Liver (tissue), 9 donors: ENCODE data around the gene NLRP14. TPM values are rescaled to one million over a fixed set of nuclear protein-coding genes. Genes with fewer than 3 reads are reported as not detected.
A peak's percentile ranks its signal among the peaks of the same experiment; 100 is the strongest.

ENCODE experiments used
- DNase-seq: peaks from one replicate; pipeline ENCODE4 v3.0.0-alpha.2; 2017; ENCODE audit warnings: low spot score
- H3K27ac ChIP-seq, 2 donors: one replicate each; pipeline ENCODE4 v1.7.0; 2013; ENCODE audit warnings: inconsistent platforms in 2 of 2, low read length in 2 of 2, control low read depth in 1 of 2, low read depth in 1 of 2, mild to moderate bottlenecking in 1 of 2
- H3K27me3 ChIP-seq, 4 donors: one replicate each; pipeline versions ENCODE4 v1.6.1 to v1.7.0; 2013; ENCODE audit warnings: low read length in 3 of 4, inconsistent platforms in 1 of 4, mild to moderate bottlenecking in 1 of 4, moderate library complexity in 1 of 4; ENCODE audit not compliant: control insufficient read depth in 4 of 4, insufficient read depth in 4 of 4
- H3K36me3 ChIP-seq, 4 donors: one replicate each; pipeline versions ENCODE4 v1.6.1 to v1.7.0; 2013; ENCODE audit warnings: low read length in 3 of 4, mild to moderate bottlenecking in 3 of 4, low read depth in 1 of 4, moderate library complexity in 1 of 4; ENCODE audit not compliant: control insufficient read depth in 4 of 4, insufficient read depth in 3 of 4
- H3K4me1 ChIP-seq, 4 donors: one replicate each; pipeline versions ENCODE4 v1.6.1 to v1.7.0; 2013; ENCODE audit warnings: low read length in 3 of 4, mild to moderate bottlenecking in 3 of 4, moderate library complexity in 1 of 4; ENCODE audit not compliant: control insufficient read depth in 4 of 4, insufficient read depth in 4 of 4
- H3K4me3 ChIP-seq, 3 donors: one replicate each; pipeline versions ENCODE4 v1.6.1 to v1.7.0; 2013; ENCODE audit warnings: low read length in 3 of 3, control low read depth in 1 of 3, low read depth in 1 of 3, mild to moderate bottlenecking in 1 of 3
- H3K9ac ChIP-seq, 2 donors: one replicate each; pipeline ENCODE4 v1.7.0; 2013; ENCODE audit warnings: low read length in 2 of 2, mild to moderate bottlenecking in 2 of 2, moderate library complexity in 2 of 2, control low read depth in 1 of 2, low read depth in 1 of 2
- H3K9me3 ChIP-seq, 4 donors: one replicate each; pipeline versions ENCODE4 v1.6.1 to v1.7.0; 2013; ENCODE audit warnings: low read length in 3 of 4; ENCODE audit not compliant: control insufficient read depth in 4 of 4
- FOXA1 ChIP-seq: IDR thresholded peaks from 2 replicates; pipeline ENCODE4 v1.6.1; 2016; ENCODE audit warnings: antibody characterized with exemption
- FOXA2 ChIP-seq: IDR thresholded peaks from 2 replicates; pipeline ENCODE4 v1.6.1; 2016; ENCODE audit warnings: antibody characterized with exemption
- HNF4A ChIP-seq, 2 donors: conservative IDR thresholded peaks; 2 replicates each; pipeline ENCODE4 v1.6.1; 2016; ENCODE audit warnings: antibody characterized with exemption in 2 of 2, mild to moderate bottlenecking in 2 of 2
- HNF4G ChIP-seq: IDR thresholded peaks from 2 replicates; pipeline ENCODE4 v1.6.1; 2016; ENCODE audit warnings: antibody characterized with exemption
- JUND ChIP-seq, 2 donors: IDR thresholded peaks; 2 replicates each; pipeline ENCODE4 v1.6.1; 2016; ENCODE audit warnings: antibody characterized with exemption in 2 of 2
- MAX ChIP-seq: IDR thresholded peaks from 2 replicates; pipeline ENCODE4 v1.6.1; 2016; ENCODE audit warnings: antibody characterized with exemption
- NR2F2 ChIP-seq: IDR thresholded peaks from 2 replicates; pipeline ENCODE4 v1.6.1; 2016; ENCODE audit warnings: antibody characterized with exemption
- RAD21 ChIP-seq, 2 donors: IDR thresholded peaks; 2 replicates each; pipeline ENCODE4 v1.6.1; 2016; ENCODE audit warnings: antibody characterized with exemption in 2 of 2, mild to moderate bottlenecking in 2 of 2
- TAF1 ChIP-seq: conservative IDR thresholded peaks from 2 replicates; pipeline ENCODE4 v1.6.1; 2016; ENCODE audit warnings: antibody characterized with exemption, mild to moderate bottlenecking
- YY1 ChIP-seq: IDR thresholded peaks from 2 replicates; pipeline ENCODE4 v1.6.1; 2016; ENCODE audit warnings: antibody characterized with exemption, mild to moderate bottlenecking
- WGBS: extraction: QIAGEN DNeasy Blood & Tissue Kit; methylation state at CpG from one replicate; pipeline ENCODE4 v1.1.7; 2013; 5-methylcytosine and 5-hydroxymethylcytosine counted together
- polyA plus RNA-seq, 2 donors: library from polyadenylated mRNA; stranded (reverse) in 1 of 2; unstranded in 1 of 2; fragments of 200-250 nt in 1 of 2; fragments of >200 nt in 1 of 2; fragmentation: Nextera tagmentation in 1 of 2; extraction: Ambion mirVana in 1 of 2; gene quantifications; one replicate each; pipeline versions ENCODE4 v1.2.1 to v1.2.3, GENCODE V29; 2013 to 2015
- total RNA-seq, 2 donors: library from RNA; depleted of rRNA; stranded (reverse); fragments of >200 nt; gene quantifications; one replicate each; pipeline ENCODE4 v1.2.3, GENCODE V29; 2014
- TF ChIP-seq, protein P1 (sequence below): IDR thresholded peaks from 2 replicates; pipeline ENCODE4 v1.6.1; 2016; ENCODE audit warnings: antibody characterized with exemption
- TF ChIP-seq, protein P2 (sequence below): fragments of 150-350 bp; IDR thresholded peaks from 2 replicates; pipeline ENCODE4 v1.5.1; 2017; ENCODE audit warnings: improper control_type of control experiment, low read depth, low read length; ENCODE audit not compliant: missing input control
- TF ChIP-seq, protein P3 (sequence below): IDR thresholded peaks from 2 replicates; pipeline ENCODE4 v1.6.1; 2016; ENCODE audit warnings: antibody characterized with exemption, mild to moderate bottlenecking
- TF ChIP-seq, protein P4 (sequence below): IDR thresholded peaks from 2 replicates; pipeline ENCODE4 v1.6.1; 2016; ENCODE audit warnings: antibody characterized with exemption
- donor health status: healthy.
- donor health status: healthy.
- donor health status: healthy.
- donor health status: healthy.
- donor health status: healthy.

Gene NLRP14
- total and polyA plus RNA-seq, 4 donors = 0.02 to 0.50 (median 0.34) TPM

DNA sequence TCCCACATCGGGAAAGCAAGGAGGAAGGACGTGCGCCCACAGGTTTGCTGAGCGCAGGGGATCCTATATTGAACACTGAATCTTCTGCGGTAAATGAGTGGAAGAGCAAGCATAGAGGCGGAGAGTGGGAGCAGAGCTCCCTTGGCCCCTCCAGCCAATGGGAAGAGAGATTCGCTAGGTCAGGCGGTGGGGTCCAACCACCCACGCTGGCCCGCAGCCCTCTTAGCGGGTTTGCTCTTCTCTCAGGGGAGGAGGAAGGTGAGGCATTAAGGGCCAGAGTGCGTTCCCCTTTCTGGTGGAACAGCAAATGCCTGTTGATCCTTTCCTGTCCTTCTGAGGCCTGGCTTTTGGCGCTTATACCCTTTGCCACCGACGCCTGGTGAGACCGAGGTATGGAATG, 10.6 kb downstream of the NLRP14 start:
- H3K4me1 ChIP-seq = peaks cover 3 to 28% (median 15%) of the 10 kb centered on the region in 4 donors
- 92% methylated on average over 16 of the region's 16 CpGs for WGBS
- H3K36me3 ChIP-seq = no peaks in the 10 kb centered on the region
- no peak for TF ChIP-seq FOXA1
- TF ChIP-seq MAX = no peak
- TF ChIP-seq, protein P1, sequence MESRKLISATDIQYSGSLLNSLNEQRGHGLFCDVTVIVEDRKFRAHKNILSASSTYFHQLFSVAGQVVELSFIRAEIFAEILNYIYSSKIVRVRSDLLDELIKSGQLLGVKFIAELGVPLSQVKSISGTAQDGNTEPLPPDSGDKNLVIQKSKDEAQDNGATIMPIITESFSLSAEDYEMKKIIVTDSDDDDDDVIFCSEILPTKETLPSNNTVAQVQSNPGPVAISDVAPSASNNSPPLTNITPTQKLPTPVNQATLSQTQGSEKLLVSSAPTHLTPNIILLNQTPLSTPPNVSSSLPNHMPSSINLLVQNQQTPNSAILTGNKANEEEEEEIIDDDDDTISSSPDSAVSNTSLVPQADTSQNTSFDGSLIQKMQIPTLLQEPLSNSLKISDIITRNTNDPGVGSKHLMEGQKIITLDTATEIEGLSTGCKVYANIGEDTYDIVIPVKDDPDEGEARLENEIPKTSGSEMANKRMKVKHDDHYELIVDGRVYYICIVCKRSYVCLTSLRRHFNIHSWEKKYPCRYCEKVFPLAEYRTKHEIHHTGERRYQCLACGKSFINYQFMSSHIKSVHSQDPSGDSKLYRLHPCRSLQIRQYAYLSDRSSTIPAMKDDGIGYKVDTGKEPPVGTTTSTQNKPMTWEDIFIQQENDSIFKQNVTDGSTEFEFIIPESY = no peak
- TF ChIP-seq, protein P2, sequence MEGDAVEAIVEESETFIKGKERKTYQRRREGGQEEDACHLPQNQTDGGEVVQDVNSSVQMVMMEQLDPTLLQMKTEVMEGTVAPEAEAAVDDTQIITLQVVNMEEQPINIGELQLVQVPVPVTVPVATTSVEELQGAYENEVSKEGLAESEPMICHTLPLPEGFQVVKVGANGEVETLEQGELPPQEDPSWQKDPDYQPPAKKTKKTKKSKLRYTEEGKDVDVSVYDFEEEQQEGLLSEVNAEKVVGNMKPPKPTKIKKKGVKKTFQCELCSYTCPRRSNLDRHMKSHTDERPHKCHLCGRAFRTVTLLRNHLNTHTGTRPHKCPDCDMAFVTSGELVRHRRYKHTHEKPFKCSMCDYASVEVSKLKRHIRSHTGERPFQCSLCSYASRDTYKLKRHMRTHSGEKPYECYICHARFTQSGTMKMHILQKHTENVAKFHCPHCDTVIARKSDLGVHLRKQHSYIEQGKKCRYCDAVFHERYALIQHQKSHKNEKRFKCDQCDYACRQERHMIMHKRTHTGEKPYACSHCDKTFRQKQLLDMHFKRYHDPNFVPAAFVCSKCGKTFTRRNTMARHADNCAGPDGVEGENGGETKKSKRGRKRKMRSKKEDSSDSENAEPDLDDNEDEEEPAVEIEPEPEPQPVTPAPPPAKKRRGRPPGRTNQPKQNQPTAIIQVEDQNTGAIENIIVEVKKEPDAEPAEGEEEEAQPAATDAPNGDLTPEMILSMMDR = no peak
- TF ChIP-seq, protein P3, sequence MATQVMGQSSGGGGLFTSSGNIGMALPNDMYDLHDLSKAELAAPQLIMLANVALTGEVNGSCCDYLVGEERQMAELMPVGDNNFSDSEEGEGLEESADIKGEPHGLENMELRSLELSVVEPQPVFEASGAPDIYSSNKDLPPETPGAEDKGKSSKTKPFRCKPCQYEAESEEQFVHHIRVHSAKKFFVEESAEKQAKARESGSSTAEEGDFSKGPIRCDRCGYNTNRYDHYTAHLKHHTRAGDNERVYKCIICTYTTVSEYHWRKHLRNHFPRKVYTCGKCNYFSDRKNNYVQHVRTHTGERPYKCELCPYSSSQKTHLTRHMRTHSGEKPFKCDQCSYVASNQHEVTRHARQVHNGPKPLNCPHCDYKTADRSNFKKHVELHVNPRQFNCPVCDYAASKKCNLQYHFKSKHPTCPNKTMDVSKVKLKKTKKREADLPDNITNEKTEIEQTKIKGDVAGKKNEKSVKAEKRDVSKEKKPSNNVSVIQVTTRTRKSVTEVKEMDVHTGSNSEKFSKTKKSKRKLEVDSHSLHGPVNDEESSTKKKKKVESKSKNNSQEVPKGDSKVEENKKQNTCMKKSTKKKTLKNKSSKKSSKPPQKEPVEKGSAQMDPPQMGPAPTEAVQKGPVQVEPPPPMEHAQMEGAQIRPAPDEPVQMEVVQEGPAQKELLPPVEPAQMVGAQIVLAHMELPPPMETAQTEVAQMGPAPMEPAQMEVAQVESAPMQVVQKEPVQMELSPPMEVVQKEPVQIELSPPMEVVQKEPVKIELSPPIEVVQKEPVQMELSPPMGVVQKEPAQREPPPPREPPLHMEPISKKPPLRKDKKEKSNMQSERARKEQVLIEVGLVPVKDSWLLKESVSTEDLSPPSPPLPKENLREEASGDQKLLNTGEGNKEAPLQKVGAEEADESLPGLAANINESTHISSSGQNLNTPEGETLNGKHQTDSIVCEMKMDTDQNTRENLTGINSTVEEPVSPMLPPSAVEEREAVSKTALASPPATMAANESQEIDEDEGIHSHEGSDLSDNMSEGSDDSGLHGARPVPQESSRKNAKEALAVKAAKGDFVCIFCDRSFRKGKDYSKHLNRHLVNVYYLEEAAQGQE = no peak
- no peak for TF ChIP-seq FOXA2
- TF ChIP-seq YY1 = no peak
- TF ChIP-seq, protein P4, sequence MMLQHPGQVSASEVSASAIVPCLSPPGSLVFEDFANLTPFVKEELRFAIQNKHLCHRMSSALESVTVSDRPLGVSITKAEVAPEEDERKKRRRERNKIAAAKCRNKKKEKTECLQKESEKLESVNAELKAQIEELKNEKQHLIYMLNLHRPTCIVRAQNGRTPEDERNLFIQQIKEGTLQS = no peak
- no peak for TF ChIP-seq HNF4G
- no peak for TF ChIP-seq HNF4A (conservative IDR thresholded peaks at IDR 0.05)
- no peak for TF ChIP-seq RAD21 (IDR thresholded peaks at IDR 0.05)
- no peak overlapping the region for H3K9ac ChIP-seq
- H3K4me3 ChIP-seq = no peak overlapping the region
- DNase-seq = no peak
- H3K9me3 ChIP-seq = no peaks in the 10 kb centered on the region
- H3K27ac ChIP-seq = no peak overlapping the region
- H3K27me3 ChIP-seq = no peaks in the 10 kb centered on the region

- no peaks in the 10 kb centered on the region for H3K9me3 ChIP-seq
Measured at GRCh38 chr11:7031471-7031871, 11.2 kb downstream of the NLRP14 start.

More at GRCh38 chr11:7031471-7031871, 11.2 kb downstream of the NLRP14 start:
- WGBS = 38% methylated on average over 11 of the region's 11 CpGs
- TF ChIP-seq, protein P4 = no peak
- no peak for TF ChIP-seq FOXA1
- TF ChIP-seq, protein P3 = no peak
- TF ChIP-seq TAF1 = no peak
- no peak for TF ChIP-seq JUND (IDR thresholded peaks at IDR 0.05)
- no peak for TF ChIP-seq NR2F2
- Histone ChIP-seq H3K36me3 (no peaks in the 10 kb centered on the region), H3K4me1 (peaks cover 3 to 28% (median 15%) of the 10 kb centered on the region in 4 donors), H3K27me3 (no peaks in the 10 kb centered on the region), H3K9ac (peak overlapping the region in 1 of 2 donors; percentile 55), H3K4me3 (peak overlapping the region; percentile 47 to 65 (median 53)), H3K27ac (peak overlapping the region in 1 of 2 donors; percentile 11)
- DNase-seq = no peak
